AG10803 (cell line): ENCODE measurements around the gene RBMS3.
A peak's percentile ranks its signal among the peaks of the same experiment; 100 is the strongest.

ENCODE experiments used
- DNase-seq: peaks from one replicate; pipeline ENCODE4 v3.0.0; 2010; ENCODE audit warnings: low read depth
- H3K4me3 ChIP-seq: 2 replicates; pipeline ENCODE4 v1.5.1; 2011; ENCODE audit warnings: mild to moderate bottlenecking, low read length, control low read depth
- CTCF ChIP-seq: conservative IDR thresholded peaks from 2 replicates; pipeline ENCODE4 v1.5.1; 2011; ENCODE audit warnings: mild to moderate bottlenecking, low read length, control low read depth, inconsistent platforms

The RBMS3 gene

DNA sequence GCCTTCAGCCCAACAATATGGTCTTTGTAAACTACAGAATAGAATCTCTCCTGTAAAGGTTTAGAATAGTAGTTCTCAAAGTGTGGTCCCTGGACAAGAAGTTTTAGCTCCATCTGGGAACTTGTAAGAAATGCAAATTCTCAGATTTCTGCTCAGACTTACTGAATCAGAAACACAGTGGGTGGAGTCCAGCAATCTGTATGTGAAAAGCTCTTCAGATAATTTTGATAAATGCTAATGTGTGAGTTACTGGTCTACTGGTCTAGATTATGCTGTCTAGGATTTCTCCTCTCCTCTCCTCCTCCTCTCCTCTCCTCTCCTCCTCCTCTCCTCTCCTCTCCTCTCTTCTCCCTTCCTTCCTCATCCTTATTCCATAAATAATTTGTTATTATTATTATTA lies 57.5 kb downstream of the RBMS3 start:
- H3K4me3 ChIP-seq: no peak overlapping the region
- DNase-seq: no peak
- no peak for TF ChIP-seq CTCF

DNA sequence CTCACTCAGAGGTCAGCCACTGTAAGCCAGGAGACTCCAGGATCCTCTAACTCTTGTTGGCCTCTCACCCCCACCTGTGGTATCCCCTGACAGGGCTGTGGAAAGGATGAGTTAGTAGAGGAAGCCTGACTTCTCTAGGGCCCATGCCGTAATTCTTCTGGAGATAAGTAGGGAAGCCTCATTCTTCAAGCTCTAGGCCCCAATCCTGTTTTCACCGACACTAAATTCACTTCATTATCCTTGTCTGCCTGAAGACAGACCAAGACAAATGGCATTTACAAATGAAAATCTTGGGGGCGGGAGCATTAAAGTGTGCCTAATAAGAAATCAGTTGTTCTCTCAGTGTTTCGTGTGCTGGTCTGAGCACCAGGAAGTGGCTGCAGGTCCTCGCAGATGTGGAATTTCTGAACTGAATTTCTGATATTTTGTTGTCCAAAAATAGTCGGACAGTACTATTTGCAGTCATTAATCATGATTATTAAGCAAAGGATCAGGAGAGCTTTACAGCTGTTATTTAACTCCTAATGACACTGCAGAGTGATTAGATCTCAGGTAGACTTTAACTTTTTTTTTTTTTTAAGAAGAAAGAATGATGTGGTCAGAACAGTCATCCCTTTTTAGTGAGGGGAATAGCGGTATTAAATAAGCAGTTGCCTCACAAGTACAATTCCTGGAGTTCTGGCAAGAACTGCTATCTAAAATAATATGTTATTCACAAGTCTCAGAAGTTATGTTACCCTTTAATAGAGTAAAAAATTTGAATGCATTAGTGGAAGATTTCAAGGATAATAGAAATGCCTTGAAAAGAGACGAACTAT lies 58.4 kb downstream of the RBMS3 start:
- peak; percentile 76 for DNase-seq
- H3K4me3 ChIP-seq: no peak overlapping the region
- TF ChIP-seq CTCF: no peak

- TF ChIP-seq CTCF: no peak
- no peak overlapping the region for H3K4me3 ChIP-seq
- no peak for DNase-seq
Observed at GRCh38 chr3:29344154-29344553, 63.3 kb downstream of the RBMS3 start.

DNA sequence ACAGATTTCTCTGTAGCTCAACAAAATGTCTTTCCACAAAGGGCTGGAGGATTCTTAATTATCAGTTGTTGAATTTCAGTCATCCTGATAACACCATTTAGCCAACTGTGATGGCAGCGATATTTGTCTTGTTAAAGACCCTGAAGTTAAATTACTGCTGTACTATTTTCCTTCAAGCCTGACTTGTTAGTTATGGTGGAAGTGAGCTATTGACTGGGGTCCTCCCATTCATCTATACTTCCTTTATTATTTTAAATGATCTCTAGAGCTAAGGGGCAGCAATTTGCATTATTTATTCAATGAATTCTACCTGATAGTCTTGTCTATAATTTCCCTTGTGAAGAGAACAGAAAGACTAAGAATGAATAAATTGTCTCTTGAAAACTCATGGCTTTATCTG lies 64.1 kb downstream of the RBMS3 start:
- TF ChIP-seq CTCF: no peak
- H3K4me3 ChIP-seq: no peak overlapping the region
- DNase-seq: no peak

- H3K4me3 ChIP-seq: no peak overlapping the region
- no peak for TF ChIP-seq CTCF
- no peak for DNase-seq
Observed at GRCh38 chr3:29345516-29346300, 64.8 kb downstream of the RBMS3 start.

DNA sequence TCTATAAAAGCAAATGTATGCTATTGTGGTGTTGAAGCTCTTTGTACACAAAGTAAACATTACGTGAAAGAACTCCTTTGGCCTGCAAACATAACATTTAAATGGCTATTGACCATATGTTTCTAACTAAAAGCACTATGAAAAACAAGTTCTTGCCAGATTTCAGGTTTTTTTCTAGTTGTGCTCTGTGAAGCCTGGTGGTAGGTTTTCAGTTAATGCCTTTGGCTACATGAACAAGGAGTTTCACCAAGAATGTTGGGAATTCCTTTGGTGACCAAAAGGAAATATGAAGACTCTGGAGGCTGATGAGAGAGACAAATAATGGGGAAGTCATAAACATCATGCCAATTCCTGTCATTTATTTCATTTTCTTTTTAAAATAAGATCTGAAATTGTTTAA lies 66.0 kb downstream of the RBMS3 start:
- peak; percentile 94 for DNase-seq
- TF ChIP-seq CTCF: peak; percentile 42

GRCh38 chr3:29347412-29347811 lies 66.5 kb downstream of the RBMS3 start:
- H3K4me3 ChIP-seq: no peak overlapping the region
- DNase-seq: no peak
- TF ChIP-seq CTCF: no peak

More for the DNA sequence above, 66.0 kb downstream of the RBMS3 start:
- no peak overlapping the region for H3K4me3 ChIP-seq
